Measurements from ENCODE around the gene SCMH1.

DNA sequence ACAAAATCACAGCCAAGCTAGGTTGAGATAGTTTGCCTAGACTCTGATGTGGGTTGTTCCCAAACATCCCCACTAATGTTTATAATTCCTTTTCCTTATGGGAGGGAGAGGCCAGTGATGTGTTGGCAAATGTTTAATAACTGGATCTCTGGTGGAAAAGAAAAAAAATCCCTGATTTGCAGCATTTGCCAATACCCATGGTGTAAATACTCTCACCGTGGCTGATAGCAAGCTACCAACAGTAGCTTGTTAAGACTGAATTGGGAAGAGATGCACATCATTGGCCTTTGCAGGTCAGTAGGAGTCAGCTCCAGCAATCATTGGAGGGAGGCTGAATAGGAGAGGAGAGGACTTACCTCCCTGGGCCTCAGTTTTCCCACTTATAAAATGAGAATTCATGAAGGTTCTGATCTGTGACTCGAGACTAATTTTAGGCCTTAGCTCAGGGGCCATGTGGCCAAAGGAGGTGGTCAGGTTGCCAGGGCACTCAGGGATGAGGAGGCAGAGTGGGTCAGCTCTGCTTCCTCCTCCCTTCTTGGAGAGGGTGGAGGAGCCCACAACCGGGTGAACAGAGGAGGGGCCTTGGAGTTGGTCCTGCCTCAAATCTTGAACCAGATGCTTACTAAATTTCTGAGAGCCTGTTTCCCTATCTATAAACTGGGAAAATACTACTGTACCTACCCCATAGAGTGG is 20.0 kb upstream of the SCMH1 start:
- TF ChIP-seq, protein P1, sequence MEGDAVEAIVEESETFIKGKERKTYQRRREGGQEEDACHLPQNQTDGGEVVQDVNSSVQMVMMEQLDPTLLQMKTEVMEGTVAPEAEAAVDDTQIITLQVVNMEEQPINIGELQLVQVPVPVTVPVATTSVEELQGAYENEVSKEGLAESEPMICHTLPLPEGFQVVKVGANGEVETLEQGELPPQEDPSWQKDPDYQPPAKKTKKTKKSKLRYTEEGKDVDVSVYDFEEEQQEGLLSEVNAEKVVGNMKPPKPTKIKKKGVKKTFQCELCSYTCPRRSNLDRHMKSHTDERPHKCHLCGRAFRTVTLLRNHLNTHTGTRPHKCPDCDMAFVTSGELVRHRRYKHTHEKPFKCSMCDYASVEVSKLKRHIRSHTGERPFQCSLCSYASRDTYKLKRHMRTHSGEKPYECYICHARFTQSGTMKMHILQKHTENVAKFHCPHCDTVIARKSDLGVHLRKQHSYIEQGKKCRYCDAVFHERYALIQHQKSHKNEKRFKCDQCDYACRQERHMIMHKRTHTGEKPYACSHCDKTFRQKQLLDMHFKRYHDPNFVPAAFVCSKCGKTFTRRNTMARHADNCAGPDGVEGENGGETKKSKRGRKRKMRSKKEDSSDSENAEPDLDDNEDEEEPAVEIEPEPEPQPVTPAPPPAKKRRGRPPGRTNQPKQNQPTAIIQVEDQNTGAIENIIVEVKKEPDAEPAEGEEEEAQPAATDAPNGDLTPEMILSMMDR (IDR thresholded peaks at IDR 0.05): no peak
- TF ChIP-seq POLR2A (IDR thresholded peaks at IDR 0.05): no peak

Measured in uterus (tissue), 2 donors.